Choroid plexus epithelial cell (primary cell): ENCODE measurements around the gene POPDC3.

Source experiments
- DNase-seq: peaks from one replicate; pipeline ENCODE4 v3.0.0-alpha.2; 2010; ENCODE audit warnings: low read depth
- H3K4me3 ChIP-seq: 2 replicates; pipeline ENCODE4 v1.5.1; 2011; ENCODE audit warnings: low read depth, mild to moderate bottlenecking, control low read depth, low read length, moderate library complexity
- CTCF ChIP-seq: conservative IDR thresholded peaks from 2 replicates; pipeline ENCODE4 v1.5.1; 2011; ENCODE audit warnings: low read depth, mild to moderate bottlenecking, control low read depth, inconsistent platforms, low read length, moderate library complexity

The POPDC3 gene

GRCh38 chr6:105194591-105194990 lies 14.8 kb upstream of the POPDC3 start:
- DNase-seq = no peak
- no peak overlapping the region for H3K4me3 ChIP-seq
- no peak for TF ChIP-seq CTCF

GRCh38 chr6:105194106-105194505 lies 14.3 kb upstream of the POPDC3 start:
- no peak for TF ChIP-seq CTCF
- no peak for DNase-seq
- H3K4me3 ChIP-seq = no peak overlapping the region

DNA sequence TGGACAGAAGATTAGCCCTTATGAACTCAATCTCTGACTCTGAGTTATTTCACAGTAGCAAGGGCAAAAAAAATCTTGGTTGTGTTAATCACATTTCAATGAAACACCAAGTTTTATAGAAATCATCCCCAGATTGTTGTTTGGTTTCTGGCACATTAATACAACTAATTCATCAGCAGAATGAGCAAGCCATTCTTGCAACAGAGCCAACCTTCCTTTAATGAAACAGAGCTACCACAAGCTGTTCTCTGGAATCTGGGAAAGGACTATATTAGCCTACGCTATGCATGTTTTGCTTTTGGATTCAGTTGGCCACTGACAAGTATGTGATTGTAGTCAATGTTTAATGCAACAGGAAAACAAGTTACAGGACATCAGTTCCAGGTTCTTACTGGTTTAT lies 13.8 kb upstream of the POPDC3 start:
- DNase-seq = peak; percentile 40
- H3K4me3 ChIP-seq = no peak overlapping the region
- no peak for TF ChIP-seq CTCF

- TF ChIP-seq CTCF = no peak
- DNase-seq = peak; percentile 55
- no peak overlapping the region for H3K4me3 ChIP-seq
Measured at GRCh38 chr6:105192707-105193465, 13.1 kb upstream of the POPDC3 start.

DNA sequence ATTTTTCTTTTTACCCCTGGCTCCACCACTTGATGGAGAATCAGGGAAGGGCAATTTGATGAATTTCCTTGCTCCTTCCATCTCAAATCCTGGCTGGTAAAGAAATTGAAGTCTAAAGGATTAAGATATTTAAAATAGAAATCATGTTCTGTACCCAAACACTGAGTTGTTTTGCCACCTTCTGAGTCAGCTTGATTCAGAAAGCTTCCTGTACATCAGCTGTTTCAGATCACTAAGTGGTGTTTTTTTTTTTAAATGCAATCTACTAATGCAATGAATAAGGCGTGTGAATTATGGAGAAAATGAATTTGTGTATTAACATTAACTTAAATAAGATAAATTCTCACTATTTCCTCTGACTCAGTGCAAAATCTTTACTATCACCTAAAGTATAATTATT lies 11.5 kb upstream of the POPDC3 start:
- H3K4me3 ChIP-seq = no peak overlapping the region
- peak; percentile 39 for DNase-seq
- TF ChIP-seq CTCF = no peak

DNA sequence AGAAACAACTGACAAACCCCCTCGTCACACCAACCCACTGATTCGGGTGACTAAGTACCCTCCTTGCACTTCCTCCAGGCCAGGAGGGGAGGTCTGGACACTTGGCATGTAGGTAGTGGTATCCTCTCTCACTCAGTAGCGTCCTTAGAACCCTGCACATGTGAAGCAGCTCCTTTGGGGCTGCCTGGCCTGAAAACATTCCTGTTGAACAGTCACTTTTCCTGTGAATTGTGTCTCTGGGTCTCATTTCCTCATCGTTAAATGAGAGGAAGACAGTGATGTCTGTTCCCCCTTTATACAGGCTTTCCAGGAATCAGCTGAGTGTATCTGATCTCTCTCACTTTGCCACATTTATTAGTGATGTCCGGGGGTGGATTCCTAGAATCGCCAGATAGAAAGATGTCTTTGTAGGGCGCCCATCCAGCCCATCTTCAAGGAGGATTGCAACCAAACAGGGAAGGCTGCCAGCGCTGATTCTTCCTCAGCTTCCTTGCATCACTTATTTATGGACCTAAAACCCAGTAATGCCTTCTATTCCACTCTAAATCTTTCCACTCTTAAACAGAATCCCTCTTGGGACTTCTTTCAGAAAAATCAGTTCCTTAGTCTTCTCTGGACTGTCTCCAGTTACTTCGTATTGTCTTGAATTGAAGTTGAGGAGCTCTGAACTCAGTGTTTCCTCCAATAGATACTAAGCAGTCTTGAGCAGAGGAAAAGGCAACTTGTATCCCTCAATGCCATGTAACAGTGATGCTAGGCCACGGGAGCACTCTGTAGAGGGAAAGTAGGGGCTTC lies 9.4 kb upstream of the POPDC3 start:
- no peak for TF ChIP-seq CTCF
- DNase-seq = no peak

More for the DNA sequence above, 9.4 kb upstream of the POPDC3 start:
- H3K4me3 ChIP-seq = no peak overlapping the region
